B cell (primary cell): ENCODE measurements around the gene SHISA7. TPM values are rescaled to one million over a fixed set of nuclear protein-coding genes. Genes with fewer than 3 reads are reported as not detected.

ENCODE experiments used
- ATAC-seq: fragments of 200-7000 bp; cut with Tn5 transposase; one replicate; pipeline ENCODE4 v1.10.0; 2021; ENCODE audit warnings: low read depth, mild to moderate bottlenecking, moderate number of reproducible peaks, moderate library complexity
- CTCF ChIA-PET: fragments of 350-600 bp; sonication (Branson Sonifier 250); formaldehyde crosslinking; loops from one replicate; lab custom pipeline; 2021; ENCODE audit warnings: antibody characterized with exemption, inconsistent platforms; lab: Charles Lee
- POLR2A ChIA-PET: fragments of 350-600 bp; sonication (Branson Sonifier 250); formaldehyde crosslinking; loops from one replicate; lab custom pipeline; 2021; ENCODE audit warnings: antibody characterized with exemption; lab: Charles Lee
- DNase-seq: peaks from one replicate; pipeline ENCODE4 v3.0.0; 2013
- H2AFZ ChIP-seq: 2 replicates; pipeline ENCODE4 v1.6.1; 2012; ENCODE audit warnings: mild to moderate bottlenecking, low read depth, low read length; ENCODE audit not compliant: insufficient read depth, poor library complexity, severe bottlenecking
- H3K27ac ChIP-seq, 2 donors: 1 replicate in 1 of 2; 2 replicates in 1 of 2; pipeline ENCODE4 v1.5.1; 2012 to 2013; ENCODE audit warnings: low read length in 2 of 2, mild to moderate bottlenecking in 2 of 2, moderate library complexity in 1 of 2
- H3K27me3 ChIP-seq, 4 experiments: fragments of 200-600 bp in 1 of 4; sonication (generic) in 1 of 4; replicated peaks in 1 of 4; 1 replicate in 2 of 4; 2 replicates in 2 of 4; pipeline versions ENCODE4 v1.6.1 to v1.7.0; 2013 to 2016; ENCODE audit warnings: low read length in 3 of 4, mild to moderate bottlenecking in 2 of 4, mixed read lengths in 1 of 4, moderate library complexity in 1 of 4; ENCODE audit not compliant: insufficient read depth in 4 of 4, control insufficient read depth in 3 of 4; ENCODE audit errors: control extremely low read depth in 1 of 4
- H3K36me3 ChIP-seq, 2 experiments: replicated peaks in 1 of 2; 1 replicate in 1 of 2; 2 replicates in 1 of 2; pipeline versions ENCODE4 v1.6.1 to v1.7.1; 2013; ENCODE audit warnings: low read length in 1 of 2; ENCODE audit not compliant: insufficient read depth in 2 of 2, control insufficient read depth in 1 of 2; ENCODE audit errors: control extremely low read depth in 1 of 2, extremely low read depth in 1 of 2
- H3K4me1 ChIP-seq, 2 donors: fragments of 200-600 bp in 1 of 2; sonication (generic) in 1 of 2; 1 replicate in 1 of 2; 2 replicates in 1 of 2; pipeline versions ENCODE4 v1.5.1 to v1.6.1; 2013 to 2017; ENCODE audit warnings: low read length in 2 of 2; ENCODE audit not compliant: control insufficient read depth in 2 of 2, insufficient read depth in 2 of 2
- H3K4me2 ChIP-seq: replicated peaks from 2 replicates; pipeline ENCODE3; 2012; ENCODE audit warnings: mild to moderate bottlenecking, low read depth, low read length; ENCODE audit not compliant: poor library complexity, severe bottlenecking
- H3K4me3 ChIP-seq, 5 experiments: fragments of 200-600 bp in 1 of 5; sonication (generic) in 1 of 5; 1 replicate in 3 of 5; 2 replicates in 2 of 5; pipeline versions ENCODE4 v1.5.1 to v1.7.0; 2011 to 2016; ENCODE audit warnings: low read length in 4 of 5, mild to moderate bottlenecking in 4 of 5, low read depth in 2 of 5, control low read depth in 1 of 5, moderate library complexity in 1 of 5; ENCODE audit not compliant: insufficient read depth in 1 of 5; ENCODE audit errors: control extremely low read depth in 1 of 5, extremely low read depth in 1 of 5
- H3K79me2 ChIP-seq: fragments of 200-600 bp; sonication (generic); one replicate; pipeline ENCODE4 v1.6.0; 2016; ENCODE audit warnings: low read length; ENCODE audit not compliant: control insufficient read depth, insufficient read depth
- H3K9ac ChIP-seq: fragments of 200-600 bp; sonication (generic); 2 replicates; pipeline ENCODE4 v1.6.1; 2017; ENCODE audit warnings: mild to moderate bottlenecking, low read length, moderate library complexity
- H3K9me3 ChIP-seq, 3 donors: one replicate each; pipeline versions ENCODE4 v1.6.1 to v1.7.1; 2013; ENCODE audit warnings: low read length in 2 of 3; ENCODE audit not compliant: control insufficient read depth in 2 of 3, insufficient read depth in 1 of 3; ENCODE audit errors: control extremely low read depth in 1 of 3
- H4K20me1 ChIP-seq: 2 replicates; pipeline ENCODE4 v1.6.0; 2012; ENCODE audit warnings: mild to moderate bottlenecking, low read length; ENCODE audit not compliant: insufficient read depth, control insufficient read depth, poor library complexity, severe bottlenecking
- H3K27ac Mint-ChIP-seq: one replicate; pipeline ENCODE4 v1.8.0; 2021; ENCODE audit warnings: mixed read lengths
- H3K27me3 Mint-ChIP-seq: one replicate; pipeline ENCODE4 v1.8.0; 2021; ENCODE audit warnings: mixed read lengths
- H3K4me1 Mint-ChIP-seq: one replicate; pipeline ENCODE4 v1.8.0; 2021; ENCODE audit warnings: mixed read lengths
- H3K4me3 Mint-ChIP-seq: one replicate; pipeline ENCODE4 v1.8.0; 2021; ENCODE audit warnings: mixed read lengths
- H3K9me3 Mint-ChIP-seq: one replicate; pipeline ENCODE4 v1.8.0; 2022; ENCODE audit warnings: mixed read lengths; ENCODE audit not compliant: insufficient read depth
- CTCF ChIP-seq: fragments of 200-600 bp; IDR thresholded peaks from one replicate; pipeline ENCODE4 v1.8.0; 2022; ENCODE audit warnings: antibody characterized with exemption, mild to moderate bottlenecking
- EZH2 ChIP-seq: IDR thresholded peaks from 2 replicates; pipeline ENCODE4 v1.6.1; 2012; ENCODE audit warnings: borderline replicate concordance, low read depth, mild to moderate bottlenecking, moderate library complexity, low read length; ENCODE audit not compliant: insufficient read depth, poor library complexity, severe bottlenecking
- WGBS: methylation state at CpG from one replicate; pipeline ENCODE4 v1.1.5; 2013; ENCODE audit warnings: missing lambda C conversion rate; ENCODE audit not compliant: insufficient coverage; 5-methylcytosine and 5-hydroxymethylcytosine counted together
- intact Hi-C: fragments of 100-400 bp; cut with micrococcal nuclease; formaldehyde crosslinking; loops from one replicate; pipeline ENCODE4 v1.10.0; 2022
- polyA plus RNA-seq: library from polyadenylated mRNA; depleted of rRNA; stranded (reverse); fragments of >200 nt; gene quantifications from 2 replicates; pipeline ENCODE4 v1.2.3, GENCODE V29; 2012
- total RNA-seq, 2 donors: library from RNA; stranded (reverse); fragments of 120-200 nt in 1 of 2; gene quantifications; 1 replicate in 1 of 2; 2 replicates in 1 of 2; pipeline versions ENCODE4 v1.2.3 to v1.2.4, GENCODE V29; 2013 to 2022

SHISA7 gene
- total and polyA plus RNA-seq, 2 donors (not counting 1 experiment from before 2014, with no cell fraction given), result 0.06 TPM; not detected in 1

- Mint-ChIP-seq H3K27me3 (peaks cover 15% of the 10 kb centered on the region), H3K27ac (no peak overlapping the region), H3K9me3 (no peaks in the 10 kb centered on the region), H3K4me3 (no peak overlapping the region), H3K4me1 (peaks cover 19% of the 10 kb centered on the region)
- Histone ChIP-seq H3K79me2 (no peaks in the 10 kb centered on the region), H3K4me3 (no peak overlapping the region), H2AFZ (no peak overlapping the region), H3K36me3 (peaks cover 0 to 2% of the 10 kb centered on the region in 2 experiments), H3K27me3 (peaks cover 0 to 22% (median 9%) of the 10 kb centered on the region in 4 experiments), H3K27ac (no peak overlapping the region), H3K9ac (no peak overlapping the region), H4K20me1 (no peaks in the 10 kb centered on the region), H3K4me2 (no peak overlapping the region), H3K9me3 (peaks cover 0 to 15% (median 0%) of the 10 kb centered on the region in 3 donors), H3K4me1 (peaks cover 16 to 19% of the 10 kb centered on the region in 2 donors)
- ATAC-seq (no peak), DNase-seq (no peak)
- POLR2A ChIA-PET, result no interaction called here
- 79% methylated on average over 11 of the region's 11 CpGs for WGBS
- CTCF ChIA-PET, result interaction anchor here (1.2 kb wide), 1 partner anchor 12 kb away, joined by 4 read pairs; no protein-coding TSS in a partner anchor
- intact Hi-C loops, result no loop called here
- TF ChIP-seq CTCF, result no peak
- TF ChIP-seq EZH2, result no peak
These were observed 12.6 kb upstream of the SHISA7 start for GRCh38 chr19:55455576-55456235.

- H3K4me1 Mint-ChIP-seq, result peaks cover 13% of the 10 kb centered on the region
- ChIA-PET POLR2A (no interaction called here), CTCF (interaction anchor here (1.2 to 1.3 kb wide), 2 partner anchors 13 to 314 kb away, joined by 4 to 9 read pairs; no protein-coding TSS in a partner anchor)
- peaks cover 0 to 27% (median 12%) of the 10 kb centered on the region in 4 experiments for H3K27me3 ChIP-seq
- TF ChIP-seq CTCF (peak; percentile 63), EZH2 (no peak)
- no peak for ATAC-seq
- 79% methylated on average over 14 of the region's 14 CpGs for WGBS
- no peaks in the 10 kb centered on the region for H3K9me3 Mint-ChIP-seq
- no peaks in the 10 kb centered on the region for H4K20me1 ChIP-seq
- intact Hi-C loops, result no loop called here
- no peak overlapping the region for H3K9ac ChIP-seq
- peaks cover 0 to 2% of the 10 kb centered on the region in 2 experiments for H3K36me3 ChIP-seq
- H3K9me3 ChIP-seq, result peaks cover 0 to 15% (median 0%) of the 10 kb centered on the region in 3 donors
- no peak overlapping the region for H3K27ac ChIP-seq
- H3K4me1 ChIP-seq, result peaks cover 15 to 17% of the 10 kb centered on the region in 2 donors
- H3K27ac Mint-ChIP-seq, result no peak overlapping the region
- no peak overlapping the region for H3K4me3 ChIP-seq
- no peak overlapping the region for H3K4me2 ChIP-seq
- H3K27me3 Mint-ChIP-seq, result peaks cover 18% of the 10 kb centered on the region
- peak; percentile 57 for DNase-seq
- no peaks in the 10 kb centered on the region for H3K79me2 ChIP-seq
- no peak overlapping the region for H2AFZ ChIP-seq
- H3K4me3 Mint-ChIP-seq, result no peak overlapping the region
These were observed 11.7 kb upstream of the SHISA7 start for GRCh38 chr19:55454787-55455243.
